ENCODE data around the gene ZNF821.

GRCh38 chr16:71927787-71928186 lies 43.8 kb upstream of the ZNF821 start:
- TF ChIP-seq CTCF (IDR thresholded peaks at IDR 0.05 in 8 of 11, conservative IDR thresholded peaks at IDR 0.05 in 3 of 11) (no peak), POLR2A (IDR thresholded peaks at IDR 0.05) (no peak)
